Daoy (cell line): ENCODE data around the gene APBB1. TPM values are rescaled to one million over a fixed set of nuclear protein-coding genes. Genes with fewer than 3 reads are reported as not detected.

Experiments used
- DNase-seq: peaks from one replicate; pipeline ENCODE4 v3.0.0-alpha.2; 2015; ENCODE audit warnings: low read depth
- total RNA-seq: library from RNA; depleted of rRNA; stranded (reverse); fragments of >200 nt; shearing (Covaris generic); gene quantifications from 2 replicates; pipeline ENCODE4 v1.2.3, GENCODE V29; 2014

The APBB1 gene
- total RNA-seq, 1 experiment from 2014 or later: 6.7 TPM

- DNase-seq: no peak
Measured at GRCh38 chr11:6391537-6392134, 27.3 kb downstream of the APBB1 start.

- DNase-seq: no peak
Measured at GRCh38 chr11:6390718-6391469, 28.0 kb downstream of the APBB1 start.

GRCh38 chr11:6389905-6390717 is 28.8 kb downstream of the APBB1 start, which contains the start of gene SMPD1:
Gene SMPD1, plus strand, starts transcription at chr11:6390474. Its CDS starts 125 bp downstream, at chr11:6390599.
- peak; percentile 90 for DNase-seq

GRCh38 chr11:6388748-6389147 is 30.1 kb downstream of the APBB1 start:
- DNase-seq: no peak

GRCh38 chr11:6387811-6388599 is 30.9 kb downstream of the APBB1 start:
- DNase-seq: no peak

- DNase-seq: no peak
Measured at GRCh38 chr11:6385046-6385777, 33.7 kb downstream of the APBB1 start.

- DNase-seq: no peak
Measured at GRCh38 chr11:6378640-6378989, 40.3 kb downstream of the APBB1 start.

GRCh38 chr11:6377902-6378639 is 40.8 kb downstream of the APBB1 start:
- DNase-seq: no peak

- DNase-seq: no peak
Measured at GRCh38 chr11:6371825-6372224, 47.1 kb downstream of the APBB1 start.

GRCh38 chr11:6365659-6366058 is 53.2 kb downstream of the APBB1 start:
- DNase-seq: no peak

- DNase-seq: peak; percentile 79
Measured at GRCh38 chr11:6362873-6363678, 55.8 kb downstream of the APBB1 start.

GRCh38 chr11:6362185-6362872 is 56.6 kb downstream of the APBB1 start:
- no peak for DNase-seq

- DNase-seq: no peak
Measured at GRCh38 chr11:6360183-6360582, 58.7 kb downstream of the APBB1 start.

GRCh38 chr11:6357222-6357621 is 61.7 kb downstream of the APBB1 start:
- DNase-seq: peak; percentile 95

GRCh38 chr11:6356503-6357055 is 62.3 kb downstream of the APBB1 start:
- no peak for DNase-seq

GRCh38 chr11:6354651-6355485 is 64.0 kb downstream of the APBB1 start:
- DNase-seq: no peak

GRCh38 chr11:6353367-6353987 is 65.4 kb downstream of the APBB1 start:
- DNase-seq: peak; percentile 68
